NCI-H1105 (cell line): Measurements from ENCODE around the gene OR5H14.
"Not testable (repeated sequence)": the region's sequence is repeated elsewhere in the genome, so short reads cannot be mapped to it uniquely, and the experiment has no call there.

ENCODE experiments used
- DNase-seq: peaks from one replicate; lab custom pipeline; 2025; lab: John Stamatoyannopoulos, UW

The OR5H14 gene

DNA sequence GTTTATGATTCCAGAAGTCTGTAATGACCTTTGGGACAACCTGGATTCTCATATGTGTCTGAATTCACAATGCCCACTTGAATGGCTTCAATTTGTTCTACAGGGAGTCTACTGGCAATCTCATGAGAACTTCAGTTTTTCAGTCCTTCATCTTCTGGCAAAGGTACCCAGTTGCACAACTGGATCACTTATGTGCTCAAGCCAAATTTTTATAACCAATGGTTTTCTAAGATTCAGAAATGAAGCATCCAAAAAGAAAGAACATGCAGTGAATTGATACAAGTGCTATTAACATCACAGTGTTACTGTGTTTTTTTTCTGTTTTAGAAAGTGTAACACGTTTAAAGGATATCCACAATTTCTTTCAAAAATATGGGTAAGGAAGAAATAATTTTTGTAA lies at the start of gene OR5H14:
Gene OR5H14 (plus strand): TSS at position 301 of the 400 bp plus-strand sequence. CDS start 1,907 bp downstream, outside the sequence.
- no peak for DNase-seq

- no peak for DNase-seq
Measured at GRCh38 chr3:98099848-98100247, 47.4 kb upstream of the OR5H14 start.

DNA sequence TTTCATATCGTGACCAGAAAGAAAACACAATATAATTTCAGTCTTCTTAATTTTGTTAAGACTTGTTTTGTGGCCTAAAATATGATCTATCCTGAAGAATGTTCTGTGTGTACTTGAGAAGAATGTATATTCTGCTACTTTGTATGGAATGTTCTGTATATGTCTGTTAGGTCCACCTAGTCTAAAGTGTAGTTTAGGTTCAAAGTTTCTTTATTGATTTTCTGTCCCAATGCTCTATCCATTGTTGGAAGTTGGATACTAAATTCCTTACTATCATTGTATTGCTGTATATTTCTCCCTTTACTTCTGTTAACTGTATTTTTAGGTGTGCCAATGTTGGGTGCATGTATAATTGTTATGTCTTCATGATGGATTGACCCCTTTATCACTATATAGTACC lies 39.1 kb upstream of the OR5H14 start:
- no peak for DNase-seq

GRCh38 chr3:98109807-98110549 lies 37.3 kb upstream of the OR5H14 start:
- no peak for DNase-seq

DNA sequence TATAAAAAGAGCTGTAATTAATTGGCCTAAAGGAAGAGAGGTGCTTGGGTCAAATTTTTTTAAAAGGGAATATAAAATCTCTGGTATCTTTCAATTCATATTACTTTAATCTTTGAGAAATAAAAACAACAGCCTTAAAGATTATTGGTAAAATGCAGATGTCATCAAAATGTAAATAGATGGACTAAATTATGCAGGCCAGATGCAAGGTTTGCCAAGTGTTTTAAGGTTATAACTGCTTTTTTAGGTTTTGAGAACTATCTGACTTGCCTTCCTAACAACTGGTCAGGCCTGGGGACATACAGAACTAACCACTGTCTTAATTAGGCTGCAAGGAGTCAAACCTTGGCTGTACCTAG lies 36.8 kb upstream of the OR5H14 start:
- DNase-seq: no peak

GRCh38 chr3:98114264-98114663 lies 33.0 kb upstream of the OR5H14 start:
- no peak for DNase-seq

DNA sequence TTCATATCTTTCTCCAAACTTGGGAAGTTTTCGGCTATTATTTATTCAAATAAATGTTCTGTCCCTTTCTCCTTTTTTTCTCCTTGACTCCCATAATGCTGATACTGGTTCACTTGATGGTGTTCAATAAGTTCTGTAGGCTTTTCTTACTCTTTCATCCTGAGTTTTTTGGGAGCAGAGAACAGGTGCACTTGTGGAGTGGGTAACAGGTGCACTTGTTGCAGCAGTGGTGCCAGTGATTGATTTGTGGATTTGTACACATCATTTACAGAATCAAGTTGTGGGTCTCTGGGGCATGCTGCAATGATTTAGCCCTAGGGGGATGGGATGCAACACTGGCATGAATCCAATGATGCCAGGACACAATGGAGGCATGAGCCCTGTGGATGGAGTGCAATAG lies 31.6 kb upstream of the OR5H14 start:
- DNase-seq: no peak

DNA sequence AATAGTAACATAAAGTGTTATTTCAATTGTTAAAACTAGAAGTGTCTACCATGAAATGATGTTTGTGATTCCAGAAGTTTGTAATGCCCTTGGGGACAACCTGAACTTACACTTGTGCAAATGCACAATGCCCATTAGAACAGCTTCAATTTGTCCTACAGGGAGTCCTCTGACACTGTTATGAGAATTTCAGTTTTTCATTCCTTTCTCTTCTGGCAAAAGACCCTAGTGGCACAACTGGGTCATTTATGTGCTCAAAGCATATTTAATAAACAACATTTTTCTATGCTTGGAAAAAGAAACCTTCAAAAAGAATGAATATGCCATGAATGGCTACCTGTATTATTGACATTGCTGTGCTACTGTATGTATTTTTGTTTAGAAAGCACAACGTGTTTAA lies 16.9 kb upstream of the OR5H14 start, which contains the start of gene OR5H1:
Gene OR5H1 (plus strand): TSS at position 301 of the 400 bp plus-strand sequence. CDS start 1,977 bp downstream, outside the sequence.
- DNase-seq: no peak

GRCh38 chr3:98136631-98137030 lies 10.6 kb upstream of the OR5H14 start:
- no peak for DNase-seq

DNA sequence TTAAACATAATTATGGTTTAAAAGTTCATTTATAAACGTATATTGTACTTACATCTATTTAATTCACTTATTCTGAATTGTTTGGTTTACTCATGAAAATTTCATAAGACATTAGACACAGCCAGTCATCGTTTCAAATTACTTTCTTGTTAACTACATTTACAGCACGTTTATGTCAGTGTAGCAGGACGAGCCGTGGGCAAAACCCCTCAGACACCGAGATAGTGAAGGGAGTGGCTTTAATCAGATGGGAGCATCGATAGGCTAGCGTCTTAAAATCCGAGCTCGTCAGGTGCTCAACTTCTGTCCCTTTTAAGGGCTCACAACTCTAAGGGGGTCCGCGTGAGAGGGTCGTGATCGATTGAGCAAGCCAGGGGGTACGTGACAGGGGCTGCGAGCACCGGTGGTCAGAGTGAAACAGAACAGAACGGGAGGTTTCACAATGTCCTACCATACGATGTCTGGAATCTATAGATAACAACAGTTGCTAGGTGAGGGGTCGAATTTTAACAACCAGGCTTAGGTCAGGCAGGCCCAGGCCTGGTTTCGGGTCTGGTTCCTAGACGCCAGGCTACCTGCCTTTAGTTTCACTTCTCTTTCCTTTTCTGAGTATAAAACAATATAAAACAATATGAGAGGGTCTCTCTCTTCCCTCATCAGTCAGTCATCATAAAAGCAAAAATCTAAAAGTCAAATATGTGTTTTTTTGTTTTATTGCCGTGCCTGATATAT lies 9.3 kb upstream of the OR5H14 start:
- not testable (repeated sequence) for DNase-seq

- no peak for DNase-seq
Measured at GRCh38 chr3:98140531-98140930, 6.7 kb upstream of the OR5H14 start.

DNA sequence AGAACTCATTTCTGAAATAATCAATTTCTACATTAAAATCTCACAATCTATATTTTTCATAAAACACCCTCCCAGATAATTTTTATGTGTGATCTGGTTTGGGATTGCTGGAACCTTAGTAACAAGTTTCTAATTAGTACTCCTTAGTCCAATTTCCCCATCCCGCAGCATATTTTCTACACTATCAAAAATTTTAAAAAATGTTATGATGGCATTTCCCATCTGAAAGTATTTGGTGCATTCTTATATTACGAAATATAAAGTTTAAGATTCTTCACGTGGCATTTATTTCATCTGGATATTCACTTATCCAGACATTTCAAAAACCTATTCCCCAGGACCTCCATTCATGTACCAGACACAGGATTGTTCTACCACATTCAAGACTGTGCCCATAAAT lies 1.5 kb downstream of the OR5H14 start:
- DNase-seq: no peak

GRCh38 chr3:98149456-98149855 lies 2.2 kb downstream of the OR5H14 start:
- DNase-seq: not testable (repeated sequence)

GRCh38 chr3:98151241-98151640 lies 4.0 kb downstream of the OR5H14 start:
- DNase-seq: no peak

DNA sequence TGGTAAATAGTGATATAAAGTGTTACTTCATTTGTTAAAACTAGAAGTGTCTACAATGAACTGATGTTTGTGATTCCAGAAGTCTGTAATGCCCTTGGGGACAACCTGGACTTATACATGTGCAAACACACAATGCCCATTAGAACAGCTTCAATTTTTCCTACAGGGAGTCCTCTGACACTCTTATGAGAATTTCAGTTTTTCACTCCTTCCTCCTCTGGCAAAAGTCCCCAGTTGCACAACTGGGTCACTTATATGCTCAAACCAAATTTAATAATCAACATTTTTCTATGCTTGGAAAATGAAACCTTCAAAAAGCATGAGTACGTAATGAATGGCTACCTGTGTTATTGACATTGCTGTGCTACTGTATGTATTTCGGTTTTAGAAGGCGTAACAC lies 19.1 kb downstream of the OR5H14 start, which contains the start of gene OR5H15:
Gene OR5H15 (plus strand): TSS at position 301 of the 400 bp plus-strand sequence. CDS start 2,004 bp downstream, outside the sequence.
- DNase-seq: no peak

- DNase-seq: no peak
Measured at GRCh38 chr3:98171071-98171470, 23.8 kb downstream of the OR5H14 start.

DNA sequence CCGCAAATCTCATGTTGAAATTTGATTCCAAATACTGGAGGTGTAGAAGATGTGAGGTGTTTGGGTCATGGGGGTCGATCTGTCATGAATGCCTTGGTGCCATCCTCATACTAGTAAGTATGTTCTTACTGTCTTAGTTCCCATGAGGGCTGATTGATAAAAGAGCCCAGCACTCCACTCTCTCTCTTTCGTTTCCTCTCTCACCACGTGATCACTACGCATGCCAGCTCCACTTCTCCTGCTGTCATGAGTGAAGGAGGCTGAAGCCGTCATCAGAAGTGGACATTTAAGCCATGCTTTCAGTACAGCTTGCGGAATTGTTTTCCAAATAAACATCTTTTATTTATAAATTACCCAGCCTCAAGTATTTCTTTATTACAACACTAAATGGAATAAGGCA lies 25.3 kb downstream of the OR5H14 start:
- DNase-seq: no peak

DNA sequence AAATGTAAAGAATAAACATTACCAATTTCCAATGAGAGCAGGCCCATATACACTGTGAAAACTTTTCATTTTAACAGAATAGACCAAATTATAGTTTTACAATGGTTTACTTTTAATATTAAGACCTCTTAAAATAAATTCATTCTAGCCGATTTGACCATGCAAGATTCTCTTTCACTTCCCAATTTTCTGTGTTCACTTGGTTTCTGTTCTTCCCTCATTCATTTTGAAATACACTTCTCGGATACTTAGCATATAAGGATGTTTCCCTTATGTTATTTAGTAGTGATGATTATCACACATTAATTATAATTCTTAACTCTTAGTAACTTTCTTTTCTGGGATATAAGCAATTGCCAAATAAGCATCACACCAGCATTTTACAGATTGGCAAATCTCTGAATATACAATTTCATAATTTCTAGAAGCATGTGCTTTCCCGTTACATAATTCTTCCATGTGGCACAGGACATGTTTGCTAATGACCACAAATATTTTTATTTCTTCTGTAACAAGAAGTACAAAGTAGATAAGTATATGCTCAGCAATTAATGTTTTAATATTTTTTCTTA lies 33.1 kb downstream of the OR5H14 start:
- DNase-seq: no peak

GRCh38 chr3:98182196-98182595 lies 34.9 kb downstream of the OR5H14 start:
- DNase-seq: no peak

DNA sequence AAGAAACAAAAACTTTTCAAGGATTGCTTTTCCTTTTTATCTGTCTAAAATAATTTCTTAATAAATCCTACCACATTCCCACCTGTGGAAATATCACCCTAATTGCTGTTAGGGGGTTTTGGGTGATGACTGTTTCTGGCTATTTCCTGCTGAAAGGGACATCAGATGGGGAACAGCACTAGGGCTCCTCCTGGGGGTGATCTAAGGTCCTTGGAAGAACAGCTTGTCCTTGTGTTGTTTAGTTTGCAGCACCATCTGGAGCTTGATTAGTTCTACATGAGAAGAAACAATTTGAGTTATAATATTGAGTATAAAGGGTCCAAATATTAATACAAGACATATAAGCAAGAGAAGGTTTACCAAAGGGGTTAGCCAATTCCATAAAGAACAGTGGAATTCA lies 37.9 kb downstream of the OR5H14 start:
- no peak for DNase-seq

GRCh38 chr3:98188545-98188944 lies 41.3 kb downstream of the OR5H14 start:
- DNase-seq: no peak

DNA sequence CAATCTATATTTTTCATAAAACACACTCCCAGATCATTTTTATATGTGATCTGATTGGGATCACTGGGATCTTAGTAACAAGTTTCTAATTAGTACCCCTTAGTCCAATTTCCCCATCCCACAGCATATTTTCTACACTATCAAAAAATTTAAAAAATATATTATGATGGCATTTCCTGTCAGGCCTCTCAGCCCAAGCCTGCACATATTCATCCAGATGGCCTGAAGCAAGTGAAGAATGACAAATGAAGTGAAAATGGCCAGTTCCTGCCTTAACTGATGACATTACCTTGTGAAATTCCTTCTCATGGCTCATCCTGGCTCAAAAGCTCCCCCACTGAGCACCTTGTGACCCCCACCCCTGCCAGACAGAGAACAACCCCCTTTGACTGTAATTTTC lies 43.6 kb downstream of the OR5H14 start:
- DNase-seq: not testable (repeated sequence)

- not testable (repeated sequence) for DNase-seq
Measured at GRCh38 chr3:98196293-98196692, 49.0 kb downstream of the OR5H14 start.
